22Rv1 (cell line): ENCODE results near the gene CEP104.

ENCODE experiments used
- CTCF ChIP-seq: fragments of 450-650 bp; IDR thresholded peaks from 2 replicates; pipeline ENCODE4 v1.5.1; 2017; ENCODE audit warnings: mild to moderate bottlenecking
- ZFX ChIP-seq: fragments of 450-650 bp; IDR thresholded peaks from 2 replicates; pipeline ENCODE4 v1.6.1; 2017; ENCODE audit warnings: antibody characterized with exemption, borderline replicate concordance

GRCh38 chr1:3779265-3779911, 77.6 kb downstream of the CEP104 start:
- TF ChIP-seq CTCF (no peak), ZFX (no peak)
